SU-DHL-6 (cell line): ENCODE data around the gene ARHGEF3.

Experiments used
- EZH2phosphoT487 ChIP-seq: fragments of 200-600 bp; sonication (generic), shearing (Covaris generic); conservative IDR thresholded peaks from 2 replicates; pipeline ENCODE4 v1.6.1; 2018; ENCODE audit warnings: mild to moderate bottlenecking, antibody characterized with exemption, low read length, moderate library complexity, mixed read lengths
- TF ChIP-seq, protein P1 (sequence below): fragments of 200-600 bp; sonication (generic); IDR thresholded peaks from one replicate; pipeline ENCODE4 v1.5.1; 2017; ENCODE audit warnings: antibody characterized with exemption, mild to moderate bottlenecking, low read length, moderate library complexity; ENCODE audit not compliant: insufficient read depth, poor library complexity, severe bottlenecking

DNA sequence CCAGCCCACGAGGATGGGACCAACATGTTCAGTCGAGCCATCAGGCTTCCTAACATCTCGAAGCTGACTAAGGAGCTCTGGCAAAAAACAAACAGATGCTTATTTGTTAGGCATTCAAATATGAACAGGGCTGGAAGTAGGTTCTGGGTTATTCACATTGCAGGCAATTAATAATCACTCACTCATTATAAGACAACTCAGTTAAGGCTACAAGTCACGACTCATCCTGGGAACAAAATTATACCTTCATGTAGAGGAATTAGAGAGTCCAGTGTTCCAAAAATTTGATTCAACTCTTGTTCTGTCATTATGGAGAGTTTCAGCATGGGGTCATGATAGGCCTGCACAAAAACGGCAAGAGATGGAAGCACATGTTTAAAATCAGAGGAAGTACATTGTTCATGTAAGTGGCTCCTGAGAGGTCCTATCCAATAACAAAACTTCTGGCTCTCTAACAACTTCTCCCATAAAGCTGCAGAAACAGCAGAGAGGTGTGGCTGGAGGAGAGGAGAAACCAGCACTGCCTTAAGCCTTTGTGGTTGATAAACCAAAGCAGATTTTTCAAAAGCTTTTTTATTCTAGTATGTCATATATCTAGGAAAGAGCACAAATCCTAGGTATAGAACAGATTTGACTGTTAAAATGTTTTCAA, 50.6 kb downstream of the ARHGEF3 start:
- TF ChIP-seq, protein P1, sequence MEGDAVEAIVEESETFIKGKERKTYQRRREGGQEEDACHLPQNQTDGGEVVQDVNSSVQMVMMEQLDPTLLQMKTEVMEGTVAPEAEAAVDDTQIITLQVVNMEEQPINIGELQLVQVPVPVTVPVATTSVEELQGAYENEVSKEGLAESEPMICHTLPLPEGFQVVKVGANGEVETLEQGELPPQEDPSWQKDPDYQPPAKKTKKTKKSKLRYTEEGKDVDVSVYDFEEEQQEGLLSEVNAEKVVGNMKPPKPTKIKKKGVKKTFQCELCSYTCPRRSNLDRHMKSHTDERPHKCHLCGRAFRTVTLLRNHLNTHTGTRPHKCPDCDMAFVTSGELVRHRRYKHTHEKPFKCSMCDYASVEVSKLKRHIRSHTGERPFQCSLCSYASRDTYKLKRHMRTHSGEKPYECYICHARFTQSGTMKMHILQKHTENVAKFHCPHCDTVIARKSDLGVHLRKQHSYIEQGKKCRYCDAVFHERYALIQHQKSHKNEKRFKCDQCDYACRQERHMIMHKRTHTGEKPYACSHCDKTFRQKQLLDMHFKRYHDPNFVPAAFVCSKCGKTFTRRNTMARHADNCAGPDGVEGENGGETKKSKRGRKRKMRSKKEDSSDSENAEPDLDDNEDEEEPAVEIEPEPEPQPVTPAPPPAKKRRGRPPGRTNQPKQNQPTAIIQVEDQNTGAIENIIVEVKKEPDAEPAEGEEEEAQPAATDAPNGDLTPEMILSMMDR = no peak
- TF ChIP-seq EZH2phosphoT487 = no peak
